ENCODE measurements around the gene CARD6.
"Not testable (repeated sequence)": the region's sequence is repeated elsewhere in the genome, so short reads cannot be mapped to it uniquely, and the experiment has no call there.

Gene CARD6

DNA sequence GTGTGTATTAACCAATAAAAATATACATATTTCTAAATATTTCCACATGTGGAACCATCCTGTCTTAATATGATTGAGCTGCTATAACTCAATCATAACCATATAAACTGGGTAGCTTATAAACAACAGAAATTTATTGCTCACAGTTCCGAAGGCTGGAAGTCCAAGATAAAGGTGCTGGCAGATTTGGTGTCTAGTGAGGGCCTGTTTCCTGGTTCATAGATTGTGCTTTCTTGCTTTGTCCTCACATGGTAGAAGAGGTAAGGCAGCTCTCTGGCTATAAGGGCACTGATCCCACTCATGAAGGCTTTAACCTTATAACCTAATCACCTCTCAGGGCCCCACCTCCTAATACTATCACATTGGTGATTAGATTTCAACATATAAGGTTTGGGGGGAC, 29.0 kb upstream of the CARD6 start:
- no peak for DNase-seq (ENCODE audit: insufficient read length)
- TF ChIP-seq TAF1 (IDR thresholded peaks at IDR 0.05; ENCODE audit: borderline replicate concordance, low read depth, low read length) = no peak
- no peak for TF ChIP-seq POLR2AphosphoS5 (IDR thresholded peaks at IDR 0.05; ENCODE audit: low read depth, low read length)
- no peak for TF ChIP-seq POLR2A (IDR thresholded peaks at IDR 0.05; ENCODE audit: low read depth, low read length)
- FAIRE-seq = no peak

DNA sequence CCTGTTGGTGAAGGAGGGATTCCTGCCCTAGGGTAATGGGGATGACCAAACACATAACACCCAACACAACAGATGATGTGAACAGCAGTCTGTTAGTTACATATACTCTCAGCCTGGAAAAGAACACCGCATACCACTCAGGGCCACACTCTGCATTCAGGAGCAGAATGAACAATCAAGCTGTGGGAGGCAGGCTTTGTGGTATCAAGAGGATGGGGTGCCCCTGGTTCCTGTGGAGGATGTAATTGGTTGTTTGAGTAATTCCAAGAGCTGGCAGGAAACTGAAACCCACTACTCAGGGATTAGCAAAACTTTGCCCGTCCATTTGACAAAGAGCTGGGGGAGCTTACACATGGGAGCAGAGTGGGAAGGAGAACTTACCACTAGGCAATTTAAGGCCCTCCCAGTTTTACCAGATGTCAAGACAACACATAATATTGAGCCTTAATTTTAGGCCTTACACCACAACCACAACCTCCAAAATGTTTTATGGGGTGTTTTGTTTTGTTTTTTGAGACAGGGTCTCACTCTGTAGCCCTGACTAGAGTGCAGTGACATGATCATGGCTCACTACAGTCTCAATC, 27.4 kb upstream of the CARD6 start:
- FAIRE-seq = no peak
- TF ChIP-seq TAF1 (IDR thresholded peaks at IDR 0.05; ENCODE audit: borderline replicate concordance, low read depth, low read length) = no peak
- no peak for TF ChIP-seq POLR2A (IDR thresholded peaks at IDR 0.05; ENCODE audit: low read depth, low read length)
- TF ChIP-seq POLR2AphosphoS5 (IDR thresholded peaks at IDR 0.05; ENCODE audit: low read depth, low read length) = no peak
- DNase-seq (ENCODE audit: insufficient read length) = no peak

GRCh38 chr5:40823459-40823858, 17.7 kb upstream of the CARD6 start:
- TF ChIP-seq POLR2A (IDR thresholded peaks at IDR 0.05; ENCODE audit: low read depth, low read length) (no peak), POLR2AphosphoS5 (IDR thresholded peaks at IDR 0.05; ENCODE audit: low read depth, low read length) (no peak), TAF1 (IDR thresholded peaks at IDR 0.05; ENCODE audit: borderline replicate concordance, low read depth, low read length) (no peak)
- FAIRE-seq (no peak), DNase-seq (ENCODE audit: insufficient read length) (no peak)

- not testable (repeated sequence) for DNase-seq (ENCODE audit: insufficient read length); FAIRE-seq
- TF ChIP-seq POLR2A (IDR thresholded peaks at IDR 0.05; ENCODE audit: low read depth, low read length) (peak; percentile 57), POLR2AphosphoS5 (IDR thresholded peaks at IDR 0.05; ENCODE audit: low read depth, low read length) (peak; percentile 64; the same call in 1 of the 2 replicates)
These were observed 15.6 kb upstream of the CARD6 start for GRCh38 chr5:40825461-40826043.

- TF ChIP-seq POLR2A (IDR thresholded peaks at IDR 0.05; ENCODE audit: low read depth, low read length) = no peak; the same call in 1 of the 2 replicates
- no peak for TF ChIP-seq TAF1 (IDR thresholded peaks at IDR 0.05; ENCODE audit: borderline replicate concordance, low read depth, low read length)
- TF ChIP-seq POLR2AphosphoS5 (IDR thresholded peaks at IDR 0.05; ENCODE audit: low read depth, low read length) = peak; percentile 68
- FAIRE-seq (no peak), DNase-seq (ENCODE audit: insufficient read length) (no peak)
These were observed 14.5 kb upstream of the CARD6 start for GRCh38 chr5:40826489-40827187.

GRCh38 chr5:40827188-40827977, 13.8 kb upstream of the CARD6 start:
- FAIRE-seq = no peak
- no peak for DNase-seq (ENCODE audit: insufficient read length)
- no peak; the same call in 1 of the 2 replicates for TF ChIP-seq POLR2AphosphoS5 (IDR thresholded peaks at IDR 0.05; ENCODE audit: low read depth, low read length)
- TF ChIP-seq POLR2A (IDR thresholded peaks at IDR 0.05; ENCODE audit: low read depth, low read length) = peak; percentile 69

DNA sequence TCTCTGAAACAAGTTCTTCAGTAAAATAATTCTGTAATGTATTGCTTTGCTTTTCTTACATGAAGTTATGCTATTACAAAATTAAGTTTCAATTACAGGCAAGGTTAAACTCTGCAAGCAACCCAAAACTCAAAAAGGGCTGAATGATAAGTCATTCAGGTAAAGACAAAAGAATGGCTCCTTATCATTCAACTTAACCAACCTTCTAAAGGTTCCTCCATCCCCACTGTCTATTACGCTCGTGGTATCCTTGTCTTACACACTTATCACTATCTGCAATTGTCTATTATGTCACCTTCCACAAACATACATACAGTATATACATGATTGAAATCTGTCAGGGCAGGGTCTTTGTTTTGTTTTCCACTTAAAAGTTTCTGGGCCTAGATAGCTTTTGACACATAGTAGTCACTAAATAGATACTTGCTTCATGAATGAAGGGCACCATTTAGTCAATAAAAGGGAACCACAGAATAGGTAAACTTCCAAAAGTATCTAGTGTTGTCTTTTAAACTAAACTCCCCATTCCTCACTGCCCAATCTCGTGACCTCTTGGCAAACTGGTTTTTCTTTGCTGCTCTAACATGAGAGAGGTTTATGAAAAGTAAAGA, 13.0 kb upstream of the CARD6 start:
- TF ChIP-seq POLR2AphosphoS5 (IDR thresholded peaks at IDR 0.05; ENCODE audit: low read depth, low read length) (no peak; the same call in 1 of the 2 replicates), POLR2A (IDR thresholded peaks at IDR 0.05; ENCODE audit: low read depth, low read length) (no peak; the same call in 1 of the 2 replicates), TAF1 (IDR thresholded peaks at IDR 0.05; ENCODE audit: borderline replicate concordance, low read depth, low read length) (no peak)
- no peak for FAIRE-seq
- DNase-seq (ENCODE audit: insufficient read length) = no peak

DNA sequence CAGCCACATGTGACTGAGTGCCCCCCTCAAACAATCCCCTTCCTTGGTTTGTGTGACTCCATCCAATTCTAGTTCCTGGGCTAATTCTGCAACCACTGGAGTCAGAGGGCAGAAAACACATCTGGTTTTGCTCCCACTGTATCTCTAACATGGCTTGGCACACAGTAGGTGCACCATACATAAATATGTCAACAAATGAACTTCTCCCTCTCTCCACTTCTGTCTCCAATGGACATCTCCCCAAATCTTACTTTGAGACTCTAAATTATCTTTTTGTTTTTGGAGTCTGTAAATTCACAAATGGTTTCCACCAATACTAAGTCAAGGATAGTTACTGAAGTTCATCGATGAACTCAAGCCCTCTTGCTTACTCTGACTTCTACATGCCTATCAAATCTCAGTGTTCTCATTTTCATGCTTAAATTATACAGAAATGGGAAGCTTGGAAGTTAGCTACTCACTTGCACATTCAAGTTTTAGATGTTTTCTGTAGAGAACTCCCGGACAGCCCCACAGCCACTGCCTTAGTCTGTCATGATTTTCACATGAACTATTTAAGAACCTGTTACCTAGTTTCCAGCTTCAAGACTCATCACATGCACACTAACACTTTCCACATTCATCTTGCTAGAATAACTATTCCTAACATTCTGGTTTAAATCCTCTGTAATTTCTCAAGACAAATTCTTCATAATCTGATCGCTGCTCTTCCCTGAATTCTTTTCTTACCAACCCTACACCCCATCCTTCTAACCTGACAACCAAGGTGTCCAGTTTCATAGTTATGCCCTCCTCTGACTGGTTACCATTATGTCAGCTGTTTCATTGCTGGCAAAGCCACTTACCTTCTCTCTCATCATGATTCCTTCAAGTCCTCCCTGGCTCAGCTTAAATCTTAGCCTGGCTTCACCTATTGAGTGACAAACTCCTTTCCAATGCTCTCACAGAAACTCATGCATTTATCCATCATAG, 12.2 kb upstream of the CARD6 start:
- FAIRE-seq (no peak), DNase-seq (ENCODE audit: insufficient read length) (no peak)
- TF ChIP-seq POLR2A (IDR thresholded peaks at IDR 0.05; ENCODE audit: low read depth, low read length) (peak; percentile 72), POLR2AphosphoS5 (IDR thresholded peaks at IDR 0.05; ENCODE audit: low read depth, low read length) (peak; percentile 89; the same call in 1 of the 2 replicates), TAF1 (IDR thresholded peaks at IDR 0.05; ENCODE audit: borderline replicate concordance, low read depth, low read length) (no peak)

- no peak for FAIRE-seq
- TF ChIP-seq TAF1 (IDR thresholded peaks at IDR 0.05; ENCODE audit: borderline replicate concordance, low read depth, low read length) = no peak
- TF ChIP-seq POLR2A (IDR thresholded peaks at IDR 0.05; ENCODE audit: low read depth, low read length) = no peak
- TF ChIP-seq POLR2AphosphoS5 (IDR thresholded peaks at IDR 0.05; ENCODE audit: low read depth, low read length) = no peak
- no peak for DNase-seq (ENCODE audit: insufficient read length)
These were observed 11.2 kb upstream of the CARD6 start for GRCh38 chr5:40829748-40830533.
